ENCODE data around the gene PIK3R3. TPM values are rescaled to one million over a fixed set of nuclear protein-coding genes. Genes with fewer than 3 reads are reported as not detected.
A peak's percentile ranks its signal among the peaks of the same experiment; 100 is the strongest.
"Not testable (repeated sequence)": the region's sequence is repeated elsewhere in the genome, so short reads cannot be mapped to it uniquely, and the experiment has no call there.

Gene PIK3R3
- polyA plus RNA-seq, 5 donors: 16.4 to 35.7 (median 22.5) TPM

DNA sequence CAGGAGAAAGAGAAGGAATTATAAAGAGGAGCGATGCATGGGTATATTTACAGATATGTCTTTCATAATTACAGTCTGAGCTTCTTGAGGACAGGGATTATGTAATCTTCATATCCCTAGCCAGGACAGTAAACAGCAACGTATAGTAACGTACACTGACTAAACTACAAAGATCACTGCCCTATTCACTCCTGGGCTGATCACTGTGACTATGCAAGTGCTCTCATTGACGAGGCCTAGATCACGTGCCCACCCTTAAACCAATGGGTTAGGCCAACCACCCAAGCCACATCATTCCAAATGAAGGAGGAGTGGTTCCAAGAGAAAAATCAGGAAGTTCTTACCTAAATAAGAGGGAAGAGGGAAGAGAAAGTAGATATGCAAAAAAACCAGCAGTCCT, 18.5 kb downstream of the PIK3R3 start:
- DNase-seq: no peak

DNA sequence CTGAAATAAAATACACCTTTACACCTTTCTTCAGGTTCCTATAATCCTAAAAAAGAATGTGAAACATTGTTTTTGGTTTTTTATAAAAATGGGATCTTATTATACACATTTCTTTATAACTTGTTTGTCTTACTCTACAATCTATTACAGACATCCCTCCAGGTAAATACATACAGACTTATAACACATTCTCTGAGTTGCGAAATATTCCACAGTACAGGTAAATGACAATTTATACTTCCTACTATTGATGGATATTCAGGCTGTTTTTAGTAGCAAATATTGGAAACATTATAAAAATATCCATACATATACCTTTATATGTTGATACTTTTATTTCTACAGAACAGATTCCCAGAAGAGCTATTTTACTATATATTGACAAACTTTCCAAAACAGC, 20.3 kb downstream of the PIK3R3 start:
- no peak for DNase-seq

DNA sequence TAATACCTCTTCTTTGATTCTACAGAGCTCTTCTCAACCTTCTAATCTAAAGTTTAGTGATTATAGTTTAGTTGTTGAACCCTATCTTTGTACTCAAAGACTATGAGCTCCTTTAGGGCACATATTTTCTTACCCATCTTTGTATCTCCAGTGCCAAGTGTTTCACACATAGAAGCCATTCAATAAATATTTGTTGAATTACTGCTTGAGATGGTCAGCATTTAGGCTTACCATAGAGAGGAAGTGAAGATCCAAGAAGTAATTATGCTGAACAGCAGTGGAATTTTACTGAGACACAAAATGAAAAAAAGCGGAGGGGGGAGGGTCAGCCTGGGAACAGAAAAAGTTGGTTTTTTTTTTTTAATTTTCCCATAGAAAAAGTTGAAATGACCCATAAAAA, 21.9 kb downstream of the PIK3R3 start:
- no peak for DNase-seq

DNA sequence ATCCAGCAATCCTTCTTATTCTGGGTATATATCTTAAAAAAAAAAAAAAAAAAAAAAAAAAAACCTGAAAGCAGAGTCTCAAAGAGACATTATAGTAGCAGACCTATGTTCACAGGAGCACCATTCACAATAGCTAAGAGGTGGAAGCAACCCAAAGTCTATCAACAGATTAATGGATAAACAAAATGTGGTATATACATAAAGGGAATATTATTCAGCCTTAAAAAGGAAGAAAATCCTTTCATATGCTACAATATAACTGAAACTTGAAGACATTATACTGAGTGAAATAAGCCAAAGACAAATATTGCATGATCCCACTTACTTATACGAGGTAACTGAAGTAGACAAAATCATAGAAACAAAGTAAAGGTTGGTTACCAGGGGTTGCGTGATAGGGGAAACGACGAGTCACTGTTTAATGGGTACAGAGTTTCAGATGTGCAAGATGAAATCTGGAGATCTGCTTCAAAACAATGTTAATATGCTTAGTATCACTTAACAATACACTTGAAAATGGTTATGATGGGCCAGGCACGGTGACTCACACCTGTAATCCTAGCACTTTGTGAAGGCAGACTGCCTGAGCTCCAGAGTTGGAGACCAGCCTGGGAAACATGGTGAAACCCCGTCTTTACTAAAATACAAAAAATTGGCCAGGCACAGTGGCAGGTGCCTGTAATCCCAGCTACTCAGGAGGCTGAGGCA, 29.5 kb downstream of the PIK3R3 start:
- DNase-seq: no peak

DNA sequence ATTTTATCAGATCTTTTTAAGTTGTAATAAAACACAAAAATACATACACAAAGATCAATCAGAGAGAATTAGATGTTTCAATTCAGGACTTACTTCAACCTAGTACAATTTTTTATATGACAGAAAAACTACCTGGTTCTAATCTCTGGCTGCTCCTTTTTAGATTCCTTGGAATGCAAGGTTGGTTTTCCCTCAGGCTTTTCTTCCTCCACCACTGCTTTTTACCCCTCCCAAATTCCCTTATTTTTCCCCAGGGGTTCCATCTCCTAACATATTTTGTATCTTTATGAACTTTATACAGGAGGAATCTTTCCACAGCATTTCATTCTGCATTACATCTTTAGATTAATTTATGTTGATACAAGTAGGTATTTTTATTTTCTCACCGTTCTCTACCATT, 33.2 kb downstream of the PIK3R3 start:
- DNase-seq: no peak

DNA sequence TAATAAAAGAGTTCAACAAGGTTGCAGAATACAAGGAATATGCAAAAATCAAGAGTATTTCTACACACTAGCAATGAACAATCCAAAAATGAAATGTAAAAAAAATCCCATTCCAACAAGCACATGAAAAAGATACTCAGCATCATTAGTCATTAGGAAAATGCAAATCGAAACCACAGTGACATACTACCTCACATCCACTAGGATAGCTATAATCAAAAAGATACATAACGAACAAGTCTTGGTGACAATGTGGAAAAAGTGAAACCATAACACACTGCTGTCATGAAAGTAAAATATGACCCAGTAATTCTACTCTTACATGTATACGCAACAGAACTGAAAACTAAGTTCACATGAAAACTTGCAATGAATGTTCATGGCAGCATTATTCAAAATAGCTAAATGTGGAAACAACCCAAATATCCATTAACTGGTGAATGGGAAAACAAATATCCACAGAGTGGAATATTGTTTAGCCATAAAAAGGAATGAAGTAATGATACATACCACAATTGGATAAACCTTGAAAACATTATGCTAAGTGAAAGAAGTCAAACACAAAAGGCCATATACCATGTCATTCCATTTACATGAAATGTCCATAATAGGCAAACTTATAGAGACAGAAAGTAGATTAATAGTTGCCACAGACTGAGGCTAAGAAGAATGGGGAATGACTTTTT, 34.3 kb downstream of the PIK3R3 start:
- DNase-seq: no peak

DNA sequence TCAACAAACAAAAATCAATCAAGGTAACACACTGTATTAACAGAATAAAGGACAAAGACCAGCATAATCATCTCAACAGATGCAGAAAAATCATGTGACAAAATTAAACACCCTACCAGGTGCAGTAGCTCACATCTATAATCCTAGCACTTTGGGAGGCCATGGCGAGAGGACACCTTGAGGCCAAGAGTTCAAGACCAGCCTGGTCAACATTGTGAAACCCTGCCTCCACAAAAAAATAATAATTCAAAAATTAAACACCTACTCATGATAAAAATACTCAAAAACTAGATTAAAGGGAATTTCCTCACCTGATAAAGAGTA, 35.3 kb downstream of the PIK3R3 start:
- DNase-seq: no peak

DNA sequence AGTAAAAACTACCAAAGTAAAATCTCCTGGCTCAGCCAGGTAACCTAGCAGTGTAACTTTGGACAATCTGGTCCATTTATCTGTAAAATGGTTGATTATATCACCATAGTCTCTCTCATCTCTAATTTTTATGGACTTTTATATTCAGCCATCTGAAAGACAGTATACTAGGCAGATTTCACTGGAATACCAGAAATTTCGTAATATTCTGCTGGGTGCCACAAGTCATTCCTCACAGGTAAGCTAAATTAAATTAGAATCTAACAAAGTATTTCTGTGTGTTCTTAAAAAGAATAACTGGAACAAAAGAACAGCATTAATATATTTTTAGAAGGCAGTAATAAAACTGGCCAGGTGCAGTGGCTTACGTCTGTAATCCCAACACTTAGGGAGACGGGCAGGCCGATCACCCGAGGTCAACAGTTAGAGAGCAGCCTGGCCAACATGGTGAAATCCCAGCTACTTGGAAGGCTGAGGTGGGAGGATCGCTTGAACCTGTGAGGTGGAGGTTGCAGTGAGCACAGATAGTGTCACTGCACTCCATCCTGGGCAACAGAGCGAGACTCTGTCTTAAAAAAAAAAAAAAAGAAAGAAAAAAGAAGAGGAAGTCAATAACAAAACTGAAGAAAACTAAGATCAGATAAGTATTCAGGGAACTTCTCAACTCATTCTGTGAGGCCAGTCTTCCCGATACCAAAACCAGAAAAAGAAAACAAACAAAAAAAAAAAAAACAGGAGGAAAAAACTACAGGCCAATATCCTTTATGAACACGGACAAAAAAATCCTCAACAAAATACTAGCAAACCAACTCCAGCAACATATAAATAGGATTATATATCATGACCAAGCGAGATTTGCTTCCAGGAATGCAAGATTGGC, 35.9 kb downstream of the PIK3R3 start:
- no peak for DNase-seq

DNA sequence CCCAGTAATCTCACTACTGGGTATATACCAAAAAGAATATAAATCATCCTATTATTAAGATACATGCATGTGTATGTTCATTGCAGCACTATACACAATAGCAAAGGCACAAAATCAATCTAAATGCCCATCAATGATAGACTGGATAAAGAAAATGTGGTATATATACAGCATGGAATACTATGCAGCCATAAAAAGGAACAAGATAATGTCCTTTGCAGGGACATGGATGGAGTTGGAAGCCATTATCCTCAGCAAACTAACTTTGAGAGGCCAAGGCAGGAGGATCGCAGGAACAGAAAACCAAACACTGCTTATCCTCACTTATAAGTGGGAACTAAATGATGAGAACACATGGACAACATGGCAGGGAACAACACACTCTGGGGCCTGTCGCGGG, 37.3 kb downstream of the PIK3R3 start:
- not testable (repeated sequence) for DNase-seq

DNA sequence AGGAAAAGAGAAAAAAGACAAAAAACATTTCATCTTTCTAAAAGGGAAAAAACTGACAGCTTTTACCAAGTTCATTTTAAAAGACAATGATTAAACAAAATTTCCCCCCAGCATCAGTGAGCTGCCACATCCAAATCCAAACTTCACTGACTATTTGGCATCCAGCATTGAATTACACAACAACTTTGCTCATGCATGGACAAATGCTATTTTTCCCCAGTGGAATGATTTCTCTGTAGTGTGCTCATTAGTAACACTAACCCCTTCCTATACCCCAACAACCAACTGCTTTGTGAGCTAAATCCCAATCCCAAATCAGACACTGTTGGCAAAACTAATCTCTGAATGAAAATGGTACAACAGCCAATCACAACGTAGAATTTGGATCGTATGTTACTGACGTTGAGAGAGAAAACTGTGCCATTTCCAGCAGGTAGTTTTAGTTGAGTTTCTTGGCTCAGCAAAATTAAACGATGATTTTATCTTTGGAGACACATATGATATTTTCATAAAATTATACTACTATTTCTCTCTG, 37.9 kb downstream of the PIK3R3 start:
- peak; percentile 39 to 59 for DNase-seq

DNA sequence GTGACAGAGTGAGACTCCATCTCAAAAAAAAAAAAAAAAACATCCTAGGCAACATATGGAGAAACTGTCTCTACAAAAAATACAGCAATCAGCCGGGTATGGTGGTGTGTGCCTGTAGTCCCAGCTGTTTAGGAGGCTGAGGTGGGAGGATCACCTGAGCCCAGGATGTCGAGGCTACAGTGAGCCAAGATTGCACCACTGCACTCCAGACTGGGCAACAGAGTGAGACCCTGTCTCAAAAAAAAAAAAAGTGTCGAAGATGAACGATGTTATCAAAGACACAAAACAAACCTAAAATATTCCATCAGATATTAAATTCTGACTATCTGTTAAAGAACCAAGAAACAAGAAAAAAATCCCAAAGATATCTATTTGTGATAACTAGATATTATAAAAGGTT, 38.6 kb downstream of the PIK3R3 start:
- not testable (repeated sequence) for DNase-seq

DNA sequence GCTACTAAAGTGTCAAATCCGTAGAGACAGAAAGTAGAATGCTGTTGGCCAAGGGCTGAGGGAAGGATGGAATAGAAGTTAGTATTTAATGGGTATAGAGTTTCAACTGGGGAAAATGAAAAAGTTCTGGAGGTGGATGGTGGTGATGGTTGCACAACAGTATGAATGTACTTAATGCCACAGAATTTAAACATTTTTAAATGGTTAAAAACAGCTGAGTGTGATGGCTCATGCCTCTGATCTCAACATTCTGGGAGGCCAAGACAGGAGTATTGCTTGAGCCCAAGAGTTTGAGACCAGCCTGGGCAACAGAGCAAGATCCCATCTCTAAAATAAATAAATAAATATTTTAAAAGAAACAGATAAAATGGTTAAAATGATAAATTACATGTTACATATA, 44.5 kb downstream of the PIK3R3 start:
- no peak for DNase-seq

DNA sequence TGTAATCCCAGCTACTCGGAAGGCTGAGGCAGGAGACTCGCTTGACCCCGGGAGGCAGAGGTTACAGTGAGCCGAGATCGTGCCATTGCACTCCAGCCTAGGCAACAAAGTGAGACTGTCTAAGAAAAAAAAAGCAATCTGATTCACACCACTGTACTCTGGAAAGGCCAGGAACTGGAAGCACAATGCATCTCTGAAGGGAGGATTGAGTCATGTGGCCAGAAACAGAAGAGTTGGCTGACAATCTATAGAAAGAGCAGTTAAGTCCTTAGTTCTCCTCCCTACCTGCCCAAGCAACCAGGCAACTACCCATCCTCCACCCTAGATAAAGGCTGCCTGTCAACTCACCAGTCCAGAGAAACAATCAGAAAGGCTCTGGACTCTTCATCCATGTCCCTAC, 45.9 kb downstream of the PIK3R3 start:
- DNase-seq: no peak

DNA sequence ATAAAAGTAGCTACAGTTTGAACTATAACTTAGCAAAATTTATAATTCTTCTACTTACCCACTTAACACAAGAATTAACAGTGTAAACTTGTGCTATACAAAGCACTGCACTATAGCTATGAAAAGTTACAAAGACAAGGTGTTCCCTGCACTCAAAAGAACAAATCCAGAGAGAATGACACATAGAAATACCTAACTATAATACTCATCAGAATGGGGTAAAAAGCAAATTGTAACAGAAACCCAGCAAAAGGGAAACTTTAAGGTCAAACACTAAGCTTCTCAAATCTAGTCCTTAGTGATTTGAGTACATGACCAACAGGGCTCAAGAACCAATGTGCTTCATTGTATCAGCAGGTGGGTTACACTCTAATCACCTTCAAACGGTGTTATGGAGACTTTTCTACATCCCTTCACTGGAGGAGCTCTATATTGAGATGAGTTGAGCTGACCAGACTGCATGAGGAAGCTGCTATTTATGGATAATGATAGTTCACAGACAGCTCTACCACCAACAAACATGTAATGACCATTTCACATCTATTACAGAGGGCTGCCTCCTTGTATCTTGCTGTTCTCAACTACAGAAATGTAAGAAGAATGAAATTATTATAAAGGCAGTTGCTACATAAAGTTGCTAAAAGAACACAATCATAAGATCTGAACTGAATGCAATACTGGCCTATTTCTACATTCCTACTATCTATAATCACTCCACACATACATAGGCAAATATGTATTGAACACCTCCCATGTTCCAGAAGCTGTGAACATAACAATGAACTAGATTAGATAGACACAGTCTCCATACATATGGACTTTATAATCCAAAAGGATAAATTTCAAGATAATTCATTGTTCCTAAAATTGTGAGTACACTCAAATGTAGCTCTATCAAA, 47.6 kb downstream of the PIK3R3 start:
- no peak for DNase-seq

DNA sequence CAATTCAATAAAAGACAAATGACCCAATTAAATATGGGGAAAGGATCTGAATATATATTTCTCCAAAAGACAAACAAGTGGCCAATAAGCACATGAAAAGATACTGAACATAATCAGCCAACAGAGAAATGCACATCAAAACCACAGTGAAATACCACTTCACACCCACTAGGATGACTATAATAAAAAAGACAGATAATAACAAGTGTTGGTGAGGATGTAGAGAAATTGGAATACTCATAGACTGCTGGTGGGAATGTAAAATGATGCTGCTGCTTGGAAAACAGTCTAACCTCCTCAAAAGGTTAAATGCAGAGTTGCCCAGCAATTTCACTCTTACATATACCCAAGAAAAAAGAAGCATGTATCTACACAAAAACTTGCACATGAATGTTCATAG, 48.9 kb downstream of the PIK3R3 start:
- no peak for DNase-seq

DNA sequence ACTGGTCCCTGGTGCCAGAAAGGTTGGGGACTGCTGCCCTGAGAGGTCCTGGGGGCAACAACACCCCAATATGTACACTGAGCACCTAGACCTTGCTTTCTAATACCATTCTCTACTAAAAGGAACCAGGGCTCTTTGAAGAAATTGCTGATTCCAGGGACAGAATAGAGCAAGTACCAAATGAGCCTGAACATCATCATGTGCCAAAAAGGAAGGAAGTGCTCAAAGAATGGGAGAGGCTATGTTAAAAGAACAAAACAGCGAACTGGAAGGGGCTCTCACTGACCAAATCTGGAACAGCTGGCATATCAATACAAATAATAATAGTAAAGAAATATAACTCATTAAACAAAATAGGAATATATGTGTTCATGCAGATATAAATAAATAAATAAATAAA, 50.8 kb downstream of the PIK3R3 start:
- DNase-seq: no peak

DNA sequence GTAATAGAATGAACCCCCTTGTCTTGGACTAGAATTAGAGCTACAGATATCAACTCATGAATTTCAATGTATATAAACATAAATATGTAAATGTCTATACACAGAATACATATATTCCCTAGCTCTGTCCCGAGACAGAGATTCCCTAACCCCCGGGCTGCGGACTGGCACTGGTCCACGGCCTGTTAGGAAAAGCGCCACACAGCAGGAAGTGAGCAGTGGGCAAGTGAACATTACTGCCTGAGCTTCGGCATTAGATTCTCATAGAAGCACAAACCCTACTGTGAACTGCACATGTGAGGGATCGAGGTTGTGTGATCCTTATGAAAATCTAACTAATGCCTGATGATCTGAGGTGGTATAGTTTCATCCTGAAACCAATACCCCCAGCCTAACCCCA, 51.2 kb downstream of the PIK3R3 start:
- no peak for DNase-seq

DNA sequence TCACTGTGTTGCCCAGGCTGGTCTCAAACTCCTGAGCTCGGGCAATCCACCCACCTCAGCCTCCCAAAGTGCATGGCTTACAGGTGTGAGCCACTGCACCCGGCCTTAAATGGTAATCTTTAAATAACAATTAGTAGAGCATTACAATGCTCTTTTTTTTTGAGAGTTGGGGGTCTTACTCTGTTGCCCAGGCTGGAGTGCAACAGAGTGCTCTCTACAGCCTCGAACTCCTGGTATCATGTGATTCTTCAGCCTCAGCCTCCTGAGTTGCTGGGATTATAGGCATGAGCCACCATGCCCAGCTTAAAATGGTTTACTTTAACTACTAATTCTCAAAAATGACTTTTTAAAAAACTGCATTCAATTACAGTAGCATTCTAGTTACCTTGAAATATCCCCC, 52.2 kb downstream of the PIK3R3 start:
- no peak for DNase-seq

DNA sequence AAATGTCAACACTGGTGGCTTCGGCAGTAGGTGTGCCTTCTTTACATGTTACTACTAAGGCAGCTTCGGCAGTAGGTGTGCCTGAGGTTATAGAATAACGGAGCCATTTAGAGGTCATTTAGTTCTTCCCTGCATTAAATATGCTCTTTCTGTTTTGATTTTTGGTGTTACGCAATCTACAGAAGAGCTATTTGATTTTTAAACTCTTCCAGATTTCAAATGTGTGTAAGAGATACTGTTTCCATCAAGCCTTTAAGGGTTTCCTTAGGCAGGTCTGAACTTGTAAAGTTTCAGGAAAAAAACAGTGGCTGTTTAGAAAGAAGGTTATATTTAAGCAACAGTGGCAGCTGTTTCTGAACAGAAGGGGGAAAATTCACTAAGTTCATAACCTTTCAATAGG, 54.8 kb downstream of the PIK3R3 start:
- DNase-seq: no peak

DNA sequence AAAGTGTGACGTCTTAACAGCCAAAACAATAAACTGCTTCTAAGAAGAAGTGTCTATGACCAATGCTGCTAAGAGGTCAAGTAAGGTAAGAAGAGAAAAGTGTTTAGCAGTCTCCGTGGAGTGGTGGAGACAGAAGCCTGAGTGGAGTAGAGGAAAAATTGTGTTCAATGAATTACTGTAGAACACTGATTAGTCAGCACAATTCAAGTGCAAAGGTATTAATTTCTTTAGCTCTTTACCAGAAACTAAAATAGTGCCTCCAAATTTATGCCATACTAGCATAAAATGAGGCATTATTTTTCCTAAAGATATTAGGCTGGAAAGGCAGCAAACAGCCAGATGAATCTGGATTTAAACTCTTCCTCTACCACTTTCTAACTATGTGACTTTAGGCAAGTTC, 56.1 kb downstream of the PIK3R3 start:
- no peak for DNase-seq

DNA sequence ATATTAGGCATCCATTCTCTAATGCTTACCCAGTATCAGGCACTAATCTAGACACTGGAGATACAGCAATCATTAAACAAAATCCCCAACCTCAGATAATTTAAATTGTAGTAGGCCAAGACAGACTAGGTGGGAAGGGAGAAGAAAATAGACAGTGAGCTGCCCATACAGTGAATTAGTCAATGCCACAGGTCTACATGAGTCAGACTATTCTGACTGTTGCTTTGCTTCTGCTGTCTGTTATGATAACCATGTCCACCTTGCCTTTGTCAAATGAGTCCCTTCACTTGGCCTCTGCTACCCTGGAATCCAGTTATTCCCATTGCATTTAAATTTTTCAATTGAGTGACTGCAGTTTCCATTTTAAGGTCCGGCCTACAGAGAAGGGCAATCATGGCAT, 59.5 kb downstream of the PIK3R3 start:
- no peak for DNase-seq

Data from right lung (tissue), 5 donors.